ENCODE measurements around the gene HES7. TPM values are rescaled to one million over a fixed set of nuclear protein-coding genes. Genes with fewer than 3 reads are reported as not detected.

HES7 gene
- total RNA-seq, result not detected

DNA sequence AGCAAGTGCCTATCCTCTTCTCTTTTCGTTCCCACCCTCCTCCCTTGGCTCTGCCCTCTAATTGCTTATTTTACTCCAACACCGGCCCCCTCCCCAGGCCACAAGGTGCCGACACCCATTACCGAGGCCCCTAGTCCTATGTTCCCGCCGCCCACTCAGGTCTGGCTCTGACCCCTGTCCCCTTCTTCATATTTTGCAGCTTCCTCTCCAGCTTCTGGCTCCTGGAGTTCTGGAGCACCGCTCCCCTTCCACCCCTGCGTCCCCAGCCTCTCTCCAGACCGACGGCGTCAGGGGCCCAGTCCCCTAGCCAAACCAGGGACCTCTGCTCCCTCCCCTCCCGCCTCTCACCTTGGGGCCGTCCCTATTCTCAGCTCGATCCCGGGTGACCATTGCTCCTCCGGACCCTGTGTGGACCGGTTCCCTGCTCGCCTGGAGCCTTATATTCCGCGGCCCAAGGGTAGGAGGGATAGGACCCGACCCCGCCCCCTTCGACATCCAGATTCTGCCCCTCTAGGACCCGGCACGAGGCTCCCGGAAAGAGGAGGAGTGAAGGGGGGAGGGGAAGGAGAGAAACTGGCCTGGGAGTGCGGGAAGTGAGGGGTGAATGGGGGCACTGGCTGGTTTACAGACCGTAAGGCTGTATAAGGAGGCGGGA, at the start of gene HES7:
HES7 (minus strand) TSS at position 412 of the 655 bp plus-strand sequence; CDS start at position 390, 22 bp downstream.
- TF ChIP-seq CTCF (IDR thresholded peaks at IDR 0.05; ENCODE audit: low read depth), result no peak

DNA sequence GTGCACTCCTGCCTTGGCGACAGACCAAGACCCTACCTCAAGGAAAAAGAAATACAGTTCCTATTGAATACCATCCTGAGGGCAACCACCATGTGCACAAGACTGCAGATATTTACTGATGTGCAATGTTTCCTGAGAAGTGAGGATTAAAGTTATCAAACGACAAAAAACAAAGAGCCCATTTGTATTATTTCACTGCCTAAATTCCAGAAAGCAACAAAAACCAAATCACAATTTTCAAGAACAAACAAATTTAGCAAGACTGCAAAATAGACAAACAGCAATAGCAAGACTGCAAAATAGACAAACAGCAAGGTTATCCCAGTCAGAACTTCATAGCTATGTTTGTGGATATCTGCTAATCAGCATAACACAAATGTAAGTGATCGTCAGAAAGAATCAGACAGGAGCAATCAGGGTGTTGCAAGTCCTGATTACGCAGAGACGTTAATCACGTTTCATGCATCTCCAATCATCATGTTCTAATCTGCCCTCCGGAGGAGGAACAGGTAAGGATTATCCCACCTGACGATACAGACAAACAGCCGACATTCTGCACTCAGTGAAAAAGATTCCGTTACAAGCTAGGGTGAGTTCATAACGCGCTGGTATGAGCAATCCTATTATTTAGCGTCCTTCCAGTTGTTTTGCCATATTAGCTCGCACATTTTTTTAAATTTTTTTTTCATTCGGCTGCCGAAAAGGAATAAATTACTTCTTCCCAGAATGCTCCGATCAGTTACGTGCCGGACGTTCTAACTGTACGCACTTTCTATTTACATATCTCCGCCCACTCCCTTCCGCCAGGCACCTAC, 49.4 kb upstream of the HES7 start:
- no peak for TF ChIP-seq CTCF (IDR thresholded peaks at IDR 0.05; ENCODE audit: low read depth)

GRCh38 chr17:8167526-8167925, 43.6 kb upstream of the HES7 start:
- no peak for TF ChIP-seq CTCF (IDR thresholded peaks at IDR 0.05; ENCODE audit: low read depth)

GRCh38 chr17:8166731-8167130, 42.8 kb upstream of the HES7 start:
- TF ChIP-seq CTCF (IDR thresholded peaks at IDR 0.05; ENCODE audit: low read depth), result no peak

- TF ChIP-seq CTCF (IDR thresholded peaks at IDR 0.05; ENCODE audit: low read depth), result no peak
Observed at GRCh38 chr17:8164815-8165131, 40.9 kb upstream of the HES7 start.

DNA sequence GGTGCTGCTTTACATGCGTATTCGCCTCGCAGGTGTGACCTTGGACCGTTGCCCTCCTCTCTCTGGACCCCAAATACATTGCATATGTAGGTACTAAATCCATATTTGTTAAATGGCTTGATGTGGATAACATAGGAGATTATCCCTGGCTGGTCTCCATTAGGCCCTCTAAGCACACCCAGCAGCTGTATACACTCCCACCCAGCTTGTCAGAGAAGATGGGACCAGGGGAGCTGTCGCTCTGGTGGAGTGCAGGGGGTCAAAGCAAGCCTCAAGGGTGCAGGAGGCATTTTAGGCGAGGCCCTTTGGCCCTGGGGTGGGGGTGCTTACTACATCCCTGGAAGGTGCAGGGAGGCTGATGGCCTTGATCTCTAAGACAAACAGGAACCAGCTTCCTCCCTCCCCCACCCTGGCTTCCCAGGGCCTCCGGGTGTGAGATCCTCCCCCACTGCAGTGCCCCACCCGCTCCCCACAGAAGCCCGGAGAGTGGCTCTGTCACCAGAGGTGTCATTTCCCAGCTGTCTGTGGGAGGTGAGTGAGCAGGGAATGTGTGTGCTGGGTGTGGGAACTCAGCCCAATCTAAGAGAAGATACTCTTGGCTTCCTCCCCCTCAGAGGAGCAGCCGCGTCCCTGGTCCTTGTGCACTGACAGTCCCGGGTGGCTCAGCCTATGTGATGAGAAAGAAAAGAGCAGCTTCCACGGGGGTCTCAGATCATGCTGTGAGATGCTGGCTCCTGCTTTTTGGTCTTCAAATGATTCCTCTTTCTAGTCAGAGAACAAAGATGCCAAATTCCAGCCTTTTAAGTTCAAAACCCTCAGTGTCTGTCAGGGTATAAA, 40.3 kb upstream of the HES7 start:
- TF ChIP-seq CTCF (IDR thresholded peaks at IDR 0.05; ENCODE audit: low read depth), result no peak
